DMS153 (cell line): ENCODE results near the gene SORT1.
"Not testable (repeated sequence)": the region's sequence is repeated elsewhere in the genome, so short reads cannot be mapped to it uniquely, and the experiment has no call there.

Experiments used
- DNase-seq: peaks from one replicate; lab custom pipeline; 2025; lab: John Stamatoyannopoulos, UW

Gene SORT1

GRCh38 chr1:109379907-109380306 lies 17.8 kb downstream of the SORT1 start:
- no peak for DNase-seq

GRCh38 chr1:109379422-109379821 lies 18.3 kb downstream of the SORT1 start:
- no peak for DNase-seq

GRCh38 chr1:109377698-109378097 lies 20.0 kb downstream of the SORT1 start:
- DNase-seq = no peak

- DNase-seq = not testable (repeated sequence)
These were observed 24.0 kb downstream of the SORT1 start for GRCh38 chr1:109373696-109374095.

- DNase-seq = no peak
These were observed 24.6 kb downstream of the SORT1 start for GRCh38 chr1:109373126-109373525.

- DNase-seq = no peak
These were observed 25.4 kb downstream of the SORT1 start for GRCh38 chr1:109372281-109372680.

- DNase-seq = no peak
These were observed 26.4 kb downstream of the SORT1 start for GRCh38 chr1:109371341-109371739.

GRCh38 chr1:109370712-109371340 lies 26.9 kb downstream of the SORT1 start:
- no peak for DNase-seq

- DNase-seq = no peak
These were observed 28.5 kb downstream of the SORT1 start for GRCh38 chr1:109369167-109369746.

GRCh38 chr1:109368464-109368863 lies 29.3 kb downstream of the SORT1 start:
- no peak for DNase-seq

GRCh38 chr1:109367626-109368025 lies 30.1 kb downstream of the SORT1 start:
- no peak for DNase-seq

- no peak for DNase-seq
These were observed 32.0 kb downstream of the SORT1 start for GRCh38 chr1:109365642-109366204.

- DNase-seq = no peak
These were observed 36.1 kb downstream of the SORT1 start for GRCh38 chr1:109361649-109362048.

- DNase-seq = no peak
These were observed 36.6 kb downstream of the SORT1 start for GRCh38 chr1:109361069-109361468.

GRCh38 chr1:109357616-109358015 lies 40.1 kb downstream of the SORT1 start:
- DNase-seq = no peak

- no peak for DNase-seq
These were observed 40.8 kb downstream of the SORT1 start for GRCh38 chr1:109356915-109357314.

GRCh38 chr1:109356505-109356904 lies 41.2 kb downstream of the SORT1 start:
- DNase-seq = no peak

- DNase-seq = no peak
These were observed 42.8 kb downstream of the SORT1 start for GRCh38 chr1:109354929-109355328.

GRCh38 chr1:109351457-109351856 lies 46.3 kb downstream of the SORT1 start:
- DNase-seq = no peak

- DNase-seq = no peak
These were observed 47.1 kb downstream of the SORT1 start for GRCh38 chr1:109350655-109351054.

- DNase-seq = no peak
These were observed 47.5 kb downstream of the SORT1 start for GRCh38 chr1:109350182-109350581.

GRCh38 chr1:109347511-109347910 lies 50.2 kb downstream of the SORT1 start:
- no peak for DNase-seq
